Measurements from ENCODE around the gene C3orf49. TPM values are rescaled to one million over a fixed set of nuclear protein-coding genes. Genes with fewer than 3 reads are reported as not detected.

The C3orf49 gene
- total RNA-seq, 3 donors from 2014 or later (not counting 1 experiment from before 2014, with no cell fraction given) = not detected

GRCh38 chr3:63795438-63795837 lies 23.7 kb upstream of the C3orf49 start:
- intact Hi-C loops (cut with micrococcal nuclease) = no loop called here
- Mint-ChIP-seq H3K4me3 (no peak overlapping the region), H3K36me3 (no peaks in the 10 kb centered on the region), H3K4me1 (no peaks in the 10 kb centered on the region), H3K27ac (no peak overlapping the region), H3K27me3 (ENCODE audit: low read depth in 2 of 2) (peaks cover 0 to 7% of the 10 kb centered on the region in 2 donors), H3K9me3 (no peaks in the 10 kb centered on the region)
- ATAC-seq = no peak
- no peak for TF ChIP-seq CTCF (IDR thresholded peaks at IDR 0.05)
- no peaks in the 10 kb centered on the region for H3K9me3 ChIP-seq (ENCODE audit: control insufficient read depth, insufficient read depth, low read length)
- H3K4me1 ChIP-seq (ENCODE audit: control insufficient read depth, insufficient read depth, low read length) = no peaks in the 10 kb centered on the region
- no peaks in the 10 kb centered on the region for H3K36me3 ChIP-seq (ENCODE audit: control insufficient read depth, insufficient read depth, low read length)
- WGBS (ENCODE audit: insufficient coverage) = 85% methylated on average over 6 of the region's 6 CpGs
- no peak for DNase-seq
- no peak overlapping the region for H3K4me3 ChIP-seq (ENCODE audit: low read length)
- no peak overlapping the region for H3K27ac ChIP-seq (ENCODE audit: low read length)
- no peaks in the 10 kb centered on the region for H3K27me3 ChIP-seq (ENCODE audit: control insufficient read depth, insufficient read depth, low read length)

- Mint-ChIP-seq H3K36me3 (no peaks in the 10 kb centered on the region), H3K27ac (no peak overlapping the region), H3K9me3 (no peaks in the 10 kb centered on the region), H3K27me3 (ENCODE audit: low read depth in 2 of 2) (peaks cover 0 to 7% of the 10 kb centered on the region in 2 donors), H3K4me3 (no peak overlapping the region), H3K4me1 (no peaks in the 10 kb centered on the region)
- no peaks in the 10 kb centered on the region for H3K36me3 ChIP-seq (ENCODE audit: control insufficient read depth, insufficient read depth, low read length)
- no peaks in the 10 kb centered on the region for H3K27me3 ChIP-seq (ENCODE audit: control insufficient read depth, insufficient read depth, low read length)
- 93% methylated on average over 2 of the region's 2 CpGs for WGBS (ENCODE audit: insufficient coverage)
- no peak for TF ChIP-seq CTCF (IDR thresholded peaks at IDR 0.05)
- H3K4me1 ChIP-seq (ENCODE audit: control insufficient read depth, insufficient read depth, low read length) = no peaks in the 10 kb centered on the region
- no peak overlapping the region for H3K4me3 ChIP-seq (ENCODE audit: low read length)
- no peak for DNase-seq
- intact Hi-C loops (cut with micrococcal nuclease) = no loop called here
- no peak for ATAC-seq
- no peaks in the 10 kb centered on the region for H3K9me3 ChIP-seq (ENCODE audit: control insufficient read depth, insufficient read depth, low read length)
- H3K27ac ChIP-seq (ENCODE audit: low read length) = no peak overlapping the region
Observed at GRCh38 chr3:63798544-63798943, 20.6 kb upstream of the C3orf49 start.

GRCh38 chr3:63798949-63799348 lies 20.1 kb upstream of the C3orf49 start:
- intact Hi-C loops (cut with micrococcal nuclease) = no loop called here
- Mint-ChIP-seq H3K4me1 (no peaks in the 10 kb centered on the region), H3K36me3 (no peaks in the 10 kb centered on the region), H3K4me3 (no peak overlapping the region), H3K9me3 (no peaks in the 10 kb centered on the region), H3K27ac (no peak overlapping the region), H3K27me3 (ENCODE audit: low read depth in 2 of 2) (peaks cover 0 to 7% of the 10 kb centered on the region in 2 donors)
- DNase-seq (no peak), ATAC-seq (no peak)
- 96% methylated on average over 2 of the region's 2 CpGs for WGBS (ENCODE audit: insufficient coverage)
- Histone ChIP-seq H3K4me3 (ENCODE audit: low read length) (no peak overlapping the region), H3K4me1 (ENCODE audit: control insufficient read depth, insufficient read depth, low read length) (no peaks in the 10 kb centered on the region), H3K36me3 (ENCODE audit: control insufficient read depth, insufficient read depth, low read length) (no peaks in the 10 kb centered on the region), H3K27me3 (ENCODE audit: control insufficient read depth, insufficient read depth, low read length) (no peaks in the 10 kb centered on the region), H3K9me3 (ENCODE audit: control insufficient read depth, insufficient read depth, low read length) (no peaks in the 10 kb centered on the region), H3K27ac (ENCODE audit: low read length) (no peak overlapping the region)
- no peak for TF ChIP-seq CTCF (IDR thresholded peaks at IDR 0.05)

GRCh38 chr3:63800097-63800496 lies 19.0 kb upstream of the C3orf49 start:
- DNase-seq (no peak), ATAC-seq (no peak)
- 87% methylated on average over 3 of the region's 5 CpGs for WGBS (ENCODE audit: insufficient coverage)
- Mint-ChIP-seq H3K36me3 (no peaks in the 10 kb centered on the region), H3K27ac (no peak overlapping the region), H3K9me3 (no peaks in the 10 kb centered on the region), H3K27me3 (ENCODE audit: low read depth in 2 of 2) (peaks cover 0 to 7% of the 10 kb centered on the region in 2 donors), H3K4me1 (no peaks in the 10 kb centered on the region), H3K4me3 (no peak overlapping the region)
- no peaks in the 10 kb centered on the region for H3K36me3 ChIP-seq (ENCODE audit: control insufficient read depth, insufficient read depth, low read length)
- no peaks in the 10 kb centered on the region for H3K9me3 ChIP-seq (ENCODE audit: control insufficient read depth, insufficient read depth, low read length)
- H3K4me3 ChIP-seq (ENCODE audit: low read length) = no peak overlapping the region
- no peak for TF ChIP-seq CTCF (IDR thresholded peaks at IDR 0.05)
- intact Hi-C loops (cut with micrococcal nuclease) = no loop called here
- no peaks in the 10 kb centered on the region for H3K4me1 ChIP-seq (ENCODE audit: control insufficient read depth, insufficient read depth, low read length)
- H3K27me3 ChIP-seq (ENCODE audit: control insufficient read depth, insufficient read depth, low read length) = no peaks in the 10 kb centered on the region
- H3K27ac ChIP-seq (ENCODE audit: low read length) = no peak overlapping the region
